Uterus (tissue), 2 donors: ENCODE data around the gene STIP1.

Source experiments
- POLR2A ChIP-seq, 2 donors: fragments of 450-650 bp; IDR thresholded peaks; one replicate each; pipeline ENCODE4 v1.6.1; 2016; ENCODE audit warnings: antibody characterized with exemption in 2 of 2, mild to moderate bottlenecking in 1 of 2, moderate library complexity in 1 of 2
- TF ChIP-seq, protein P1 (sequence below), 4 experiments: fragments of 200-600 bp in 2 of 4; fragments of 450-650 bp in 2 of 4; sonication (generic) in 2 of 4; IDR thresholded peaks; one replicate each; pipeline ENCODE4 v1.5.1; 2016 to 2019; ENCODE audit warnings: antibody characterized with exemption in 4 of 4, mild to moderate bottlenecking in 2 of 4, moderate library complexity in 1 of 4

DNA sequence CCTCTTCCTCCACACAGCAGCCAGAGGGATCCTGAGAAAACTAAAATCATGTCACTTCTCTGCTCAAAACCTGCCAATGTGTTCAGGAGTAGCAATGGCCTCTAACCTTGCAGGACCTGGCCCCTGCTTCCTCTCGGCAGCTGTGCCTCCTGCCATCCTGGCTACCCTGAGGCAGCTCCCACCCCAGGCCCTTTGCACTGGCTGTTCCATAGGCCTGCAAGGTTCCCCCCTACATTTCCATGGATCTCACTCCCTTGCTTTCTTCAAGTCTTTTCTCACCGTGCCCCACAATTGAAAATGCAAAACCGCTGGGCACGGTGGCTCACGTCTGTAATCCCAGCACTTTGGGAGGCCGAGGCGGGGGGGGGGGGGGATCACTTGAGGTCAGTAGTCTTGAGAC lies 2.1 kb upstream of the STIP1 start:
- TF ChIP-seq, protein P1, sequence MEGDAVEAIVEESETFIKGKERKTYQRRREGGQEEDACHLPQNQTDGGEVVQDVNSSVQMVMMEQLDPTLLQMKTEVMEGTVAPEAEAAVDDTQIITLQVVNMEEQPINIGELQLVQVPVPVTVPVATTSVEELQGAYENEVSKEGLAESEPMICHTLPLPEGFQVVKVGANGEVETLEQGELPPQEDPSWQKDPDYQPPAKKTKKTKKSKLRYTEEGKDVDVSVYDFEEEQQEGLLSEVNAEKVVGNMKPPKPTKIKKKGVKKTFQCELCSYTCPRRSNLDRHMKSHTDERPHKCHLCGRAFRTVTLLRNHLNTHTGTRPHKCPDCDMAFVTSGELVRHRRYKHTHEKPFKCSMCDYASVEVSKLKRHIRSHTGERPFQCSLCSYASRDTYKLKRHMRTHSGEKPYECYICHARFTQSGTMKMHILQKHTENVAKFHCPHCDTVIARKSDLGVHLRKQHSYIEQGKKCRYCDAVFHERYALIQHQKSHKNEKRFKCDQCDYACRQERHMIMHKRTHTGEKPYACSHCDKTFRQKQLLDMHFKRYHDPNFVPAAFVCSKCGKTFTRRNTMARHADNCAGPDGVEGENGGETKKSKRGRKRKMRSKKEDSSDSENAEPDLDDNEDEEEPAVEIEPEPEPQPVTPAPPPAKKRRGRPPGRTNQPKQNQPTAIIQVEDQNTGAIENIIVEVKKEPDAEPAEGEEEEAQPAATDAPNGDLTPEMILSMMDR (IDR thresholded peaks at IDR 0.05), result no peak
- TF ChIP-seq POLR2A (IDR thresholded peaks at IDR 0.05), result no peak
